Mammary epithelial cell (primary cell): ENCODE results near the gene SCGB3A2.

Source experiments
- CTCF ChIP-seq, 2 donors: IDR thresholded peaks in 1 of 2; conservative IDR thresholded peaks in 1 of 2; 2 replicates each; pipeline ENCODE4 v1.5.1; 2011 to 2012; ENCODE audit warnings: inconsistent platforms in 2 of 2, low read length in 2 of 2, mild to moderate bottlenecking in 2 of 2, control low read depth in 1 of 2, low read depth in 1 of 2; ENCODE audit not compliant: insufficient read depth in 1 of 2; ENCODE audit errors: extremely low read depth in 1 of 2
- EZH2 ChIP-seq: IDR thresholded peaks from 2 replicates; pipeline ENCODE4 v1.6.1; 2012; ENCODE audit warnings: low read length, inconsistent platforms, borderline replicate concordance

- no peak for TF ChIP-seq CTCF (conservative IDR thresholded peaks at IDR 0.05 in 1 of 2, IDR thresholded peaks at IDR 0.05 in 1 of 2; ENCODE audit: extremely low read depth in 1 of 2, insufficient read depth in 1 of 2, low read depth in 1 of 2, low read length in 2 of 2)
- no peak for TF ChIP-seq EZH2
Observed at GRCh38 chr5:147878066-147878759, at the start of gene SCGB3A2.
